Mesendoderm (in vitro differentiated cells): Measurements from ENCODE around the gene RPS6KA2.

Experiments
- DNase-seq: peaks from one replicate; pipeline ENCODE4 v3.0.0; 2013
- H2AK5ac ChIP-seq: 2 replicates; pipeline ENCODE4 v1.6.1; 2013; ENCODE audit warnings: low read length, inconsistent platforms
- H2BK120ac ChIP-seq: 2 replicates; pipeline ENCODE4 v1.6.1; 2013; ENCODE audit warnings: low read depth, mild to moderate bottlenecking, low read length, moderate library complexity, mixed read lengths
- H2BK15ac ChIP-seq: replicated peaks from 2 replicates; pipeline ENCODE4 v1.6.1; 2013; ENCODE audit warnings: low read depth, mild to moderate bottlenecking, moderate library complexity
- H2BK5ac ChIP-seq: 2 replicates; pipeline ENCODE4 v1.6.1; 2013; ENCODE audit warnings: low read length, inconsistent platforms
- H3K18ac ChIP-seq: 2 replicates; pipeline ENCODE4 v1.6.1; 2013; ENCODE audit warnings: mild to moderate bottlenecking, low read length, mixed read lengths
- H3K23ac ChIP-seq: one replicate; pipeline ENCODE4 v1.6.1; 2013; ENCODE audit warnings: low read length
- H3K27ac ChIP-seq: 2 replicates; pipeline ENCODE4 v1.5.1; 2013; ENCODE audit warnings: low read depth, mild to moderate bottlenecking, inconsistent platforms, low read length, moderate library complexity
- H3K27me3 ChIP-seq: 2 replicates; pipeline ENCODE4 v1.6.1; 2013; ENCODE audit warnings: low read length, control low read depth, mild to moderate bottlenecking, inconsistent platforms; ENCODE audit not compliant: insufficient read depth, poor library complexity
- H3K36me3 ChIP-seq: 2 replicates; pipeline ENCODE4 v1.6.1; 2013; ENCODE audit warnings: low read length, inconsistent platforms; ENCODE audit not compliant: control insufficient read depth, insufficient read depth
- H3K4ac ChIP-seq: one replicate; pipeline ENCODE4 v1.6.1; 2013; ENCODE audit warnings: low read depth, mild to moderate bottlenecking, low read length, moderate library complexity
- H3K4me1 ChIP-seq: 2 replicates; pipeline ENCODE4 v1.6.1; 2013; ENCODE audit warnings: low read depth, low read length, inconsistent platforms; ENCODE audit not compliant: control insufficient read depth
- H3K4me2 ChIP-seq: 2 replicates; pipeline ENCODE4 v1.6.1; 2013; ENCODE audit warnings: low read length
- H3K4me3 ChIP-seq: 2 replicates; pipeline ENCODE4 v1.5.1; 2013; ENCODE audit warnings: mild to moderate bottlenecking, low read length
- H3K56ac ChIP-seq: one replicate; pipeline ENCODE4 v1.6.1; 2013; ENCODE audit warnings: low read length
- H3K79me1 ChIP-seq: 2 replicates; pipeline ENCODE4 v1.6.1; 2013; ENCODE audit warnings: low read length, inconsistent platforms
- H3K79me2 ChIP-seq: 2 replicates; pipeline ENCODE4 v1.6.1; 2013; ENCODE audit warnings: mild to moderate bottlenecking, low read length; ENCODE audit not compliant: control insufficient read depth, insufficient read depth
- H3K9ac ChIP-seq: 2 replicates; pipeline ENCODE4 v1.6.1; 2013; ENCODE audit warnings: low read length, inconsistent platforms
- H4K5ac ChIP-seq: one replicate; pipeline ENCODE4 v1.6.1; 2013; ENCODE audit warnings: low read length
- H4K8ac ChIP-seq: one replicate; pipeline ENCODE4 v1.6.1; 2013; ENCODE audit warnings: low read depth, mild to moderate bottlenecking, control low read depth, low read length, moderate library complexity
- WGBS: extraction: QIAGEN DNeasy Blood & Tissue Kit; methylation state at CpG from one replicate; pipeline ENCODE4 v1.1.7; 2013; ENCODE audit warnings: low lambda C conversion rate, missing lambda C conversion rate; ENCODE audit not compliant: insufficient coverage; ENCODE audit errors: extremely low coverage; 5-methylcytosine and 5-hydroxymethylcytosine counted together

RPS6KA2 gene

GRCh38 chr6:166551754-166552495, 75.1 kb downstream of the RPS6KA2 start:
- Histone ChIP-seq H4K8ac (no peak overlapping the region), H3K36me3 (no peaks in the 10 kb centered on the region), H3K79me1 (peaks cover 2% of the 10 kb centered on the region), H3K27ac (no peak overlapping the region), H3K23ac (peak overlapping the region; percentile 3), H3K4me3 (no peak overlapping the region), H3K4ac (no peak overlapping the region), H3K4me2 (no peak overlapping the region), H3K18ac (no peak overlapping the region), H3K4me1 (peaks cover 7% of the 10 kb centered on the region), H2BK120ac (no peak overlapping the region), H4K5ac (no peak overlapping the region), H3K9ac (no peak overlapping the region), H3K79me2 (no peaks in the 10 kb centered on the region), H3K56ac (peak overlapping the region; percentile 22), H2AK5ac (no peak overlapping the region), H2BK5ac (no peak overlapping the region), H2BK15ac (no peak overlapping the region), H3K27me3 (no peaks in the 10 kb centered on the region)
- WGBS = no CpG with 5 or more reads among the region's 16 CpGs
- DNase-seq = peak; percentile 64

- no CpG with 5 or more reads among the region's 6 CpGs for WGBS
Measured at GRCh38 chr6:166546653-166547052, 80.4 kb downstream of the RPS6KA2 start.

GRCh38 chr6:166545156-166546034, 81.7 kb downstream of the RPS6KA2 start:
- Histone ChIP-seq H2AK5ac (no peak overlapping the region), H2BK5ac (no peak overlapping the region), H3K23ac (no peak overlapping the region), H3K9ac (no peak overlapping the region), H3K79me2 (no peaks in the 10 kb centered on the region), H3K79me1 (no peaks in the 10 kb centered on the region), H3K27ac (no peak overlapping the region), H3K4me1 (peaks cover 3% of the 10 kb centered on the region), H3K4me2 (no peak overlapping the region), H3K18ac (no peak overlapping the region), H2BK15ac (no peak overlapping the region), H2BK120ac (no peak overlapping the region), H3K4ac (no peak overlapping the region), H3K4me3 (no peak overlapping the region), H3K27me3 (no peaks in the 10 kb centered on the region), H4K8ac (no peak overlapping the region), H3K56ac (no peak overlapping the region), H4K5ac (no peak overlapping the region), H3K36me3 (no peaks in the 10 kb centered on the region)
- DNase-seq = no peak
- no CpG with 5 or more reads among the region's 19 CpGs for WGBS

More at GRCh38 chr6:166546653-166547052, 80.4 kb downstream of the RPS6KA2 start:
- no peak overlapping the region for H4K5ac ChIP-seq
- no peak overlapping the region for H3K18ac ChIP-seq
- H3K36me3 ChIP-seq = no peaks in the 10 kb centered on the region
- no peaks in the 10 kb centered on the region for H3K79me1 ChIP-seq
- no peak overlapping the region for H3K4me2 ChIP-seq
- no peak overlapping the region for H3K9ac ChIP-seq
- H3K4me1 ChIP-seq = peaks cover 1% of the 10 kb centered on the region
- H2BK5ac ChIP-seq = no peak overlapping the region
- H2AK5ac ChIP-seq = no peak overlapping the region
- no peaks in the 10 kb centered on the region for H3K27me3 ChIP-seq
- H3K56ac ChIP-seq = no peak overlapping the region
- no peak overlapping the region for H3K4ac ChIP-seq
- DNase-seq = no peak
- H3K23ac ChIP-seq = no peak overlapping the region
- H2BK120ac ChIP-seq = no peak overlapping the region
- H3K79me2 ChIP-seq = no peaks in the 10 kb centered on the region
- no peak overlapping the region for H3K27ac ChIP-seq
- H2BK15ac ChIP-seq = no peak overlapping the region
- H4K8ac ChIP-seq = no peak overlapping the region
- H3K4me3 ChIP-seq = no peak overlapping the region

- no peak overlapping the region for H3K4ac ChIP-seq
- no peak overlapping the region for H4K5ac ChIP-seq
- H2AK5ac ChIP-seq = no peak overlapping the region
- no CpG with 5 or more reads among the region's 10 CpGs for WGBS
- H3K79me1 ChIP-seq = no peaks in the 10 kb centered on the region
- peaks cover 8% of the 10 kb centered on the region for H3K4me1 ChIP-seq
- no peak overlapping the region for H2BK120ac ChIP-seq
- H3K36me3 ChIP-seq = no peaks in the 10 kb centered on the region
- no peaks in the 10 kb centered on the region for H3K27me3 ChIP-seq
- no peaks in the 10 kb centered on the region for H3K79me2 ChIP-seq
- H3K4me3 ChIP-seq = no peak overlapping the region
- no peak overlapping the region for H3K18ac ChIP-seq
- H4K8ac ChIP-seq = no peak overlapping the region
- no peak overlapping the region for H3K4me2 ChIP-seq
- peak overlapping the region; percentile 14 for H3K27ac ChIP-seq
- H3K56ac ChIP-seq = no peak overlapping the region
- H3K23ac ChIP-seq = no peak overlapping the region
- no peak overlapping the region for H3K9ac ChIP-seq
- DNase-seq = no peak
- no peak overlapping the region for H2BK15ac ChIP-seq
- H2BK5ac ChIP-seq = no peak overlapping the region
Measured at GRCh38 chr6:166544296-166544605, 82.8 kb downstream of the RPS6KA2 start.

- Histone ChIP-seq H4K5ac (no peak overlapping the region), H3K23ac (peak overlapping the region; percentile 4), H2BK15ac (no peak overlapping the region), H3K36me3 (no peaks in the 10 kb centered on the region), H3K4me3 (no peak overlapping the region), H3K4me1 (peaks cover 8% of the 10 kb centered on the region), H3K4me2 (no peak overlapping the region), H2AK5ac (no peak overlapping the region), H2BK5ac (no peak overlapping the region), H3K56ac (no peak overlapping the region), H3K18ac (no peak overlapping the region), H3K27me3 (no peaks in the 10 kb centered on the region), H2BK120ac (no peak overlapping the region), H3K4ac (no peak overlapping the region), H3K79me2 (no peaks in the 10 kb centered on the region), H3K27ac (peak overlapping the region; percentile 14), H4K8ac (no peak overlapping the region), H3K9ac (no peak overlapping the region), H3K79me1 (no peaks in the 10 kb centered on the region)
- peak; percentile 52 for DNase-seq
- WGBS = no CpG with 5 or more reads among the region's 9 CpGs
Measured at GRCh38 chr6:166543603-166544295, 83.3 kb downstream of the RPS6KA2 start.
